GM21423 (cell line): ENCODE measurements around the gene NAA20.
A peak's percentile ranks its signal among the peaks of the same experiment; 100 is the strongest.

ENCODE experiments used
- ATAC-seq: cut with Tn5 transposase; IDR thresholded peaks from one replicate; pipeline ENCODE4 v1.9.1; 2021; ENCODE audit warnings: mild to moderate bottlenecking, moderate library complexity; ENCODE audit not compliant: unreplicated experiment

Gene NAA20

GRCh38 chr20:20017001-20017843 lies at the start of gene NAA20:
Gene NAA20, plus strand, starts transcription at chr20:20017362. Its CDS starts 35 bp downstream, at chr20:20017397.
- ATAC-seq, result peak; percentile 99

- ATAC-seq, result no peak
Observed at GRCh38 chr20:19967445-19967844, 49.7 kb upstream of the NAA20 start.

GRCh38 chr20:19968028-19968427 lies 49.1 kb upstream of the NAA20 start:
- no peak for ATAC-seq

DNA sequence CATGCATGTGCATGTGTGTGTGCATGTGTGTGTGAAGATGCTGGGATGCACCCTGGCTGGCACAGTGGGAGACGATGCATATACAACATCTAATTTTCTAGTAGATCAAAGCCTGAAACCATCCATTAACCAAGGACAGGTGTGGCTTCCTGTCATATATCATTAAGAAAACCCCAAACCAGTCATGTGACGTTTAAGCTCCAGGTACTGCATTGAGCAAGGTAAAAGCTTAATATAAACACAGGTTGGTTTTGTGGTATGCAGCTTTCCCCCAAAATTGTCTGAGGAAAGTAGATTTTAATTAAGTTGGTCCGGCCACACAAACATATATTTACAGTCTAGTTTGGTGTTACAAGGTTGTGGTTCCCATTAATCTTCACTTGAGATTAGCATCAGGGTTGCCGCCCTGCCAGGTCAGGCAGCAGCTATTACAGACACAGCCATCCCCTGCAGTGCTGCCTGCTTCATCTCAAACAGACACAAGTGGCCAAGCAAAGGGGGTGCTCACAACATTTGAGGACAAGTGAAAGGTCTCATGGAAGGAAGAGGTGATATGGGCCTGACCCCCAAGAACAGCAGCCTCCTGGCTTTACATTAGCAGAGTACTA lies 48.6 kb upstream of the NAA20 start:
- no peak for ATAC-seq

DNA sequence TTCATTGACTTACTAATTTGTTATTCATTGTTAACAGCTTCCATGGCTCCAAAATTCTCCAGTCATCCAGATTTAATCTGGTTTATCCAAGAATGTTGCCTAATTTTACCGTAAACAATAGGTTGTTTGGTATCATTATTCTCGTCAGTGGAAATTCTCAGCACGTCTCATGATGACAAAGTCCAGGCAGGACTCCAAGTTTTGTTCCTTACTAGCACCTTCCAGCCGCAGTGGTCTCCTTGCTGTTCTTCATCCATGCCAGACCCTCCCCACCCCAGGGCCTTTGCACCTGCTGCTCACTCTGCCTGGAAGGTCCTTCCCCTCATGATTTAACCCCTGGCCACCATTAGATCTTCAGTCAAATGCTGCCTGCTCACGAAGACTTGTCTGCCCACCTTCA lies 48.1 kb upstream of the NAA20 start:
- no peak for ATAC-seq

GRCh38 chr20:19969507-19970255 lies 47.5 kb upstream of the NAA20 start:
- ATAC-seq, result no peak

- ATAC-seq, result no peak
Observed at GRCh38 chr20:19970256-19970765, 46.9 kb upstream of the NAA20 start.

- ATAC-seq, result no peak
Observed at GRCh38 chr20:19971116-19971515, 46.0 kb upstream of the NAA20 start.

DNA sequence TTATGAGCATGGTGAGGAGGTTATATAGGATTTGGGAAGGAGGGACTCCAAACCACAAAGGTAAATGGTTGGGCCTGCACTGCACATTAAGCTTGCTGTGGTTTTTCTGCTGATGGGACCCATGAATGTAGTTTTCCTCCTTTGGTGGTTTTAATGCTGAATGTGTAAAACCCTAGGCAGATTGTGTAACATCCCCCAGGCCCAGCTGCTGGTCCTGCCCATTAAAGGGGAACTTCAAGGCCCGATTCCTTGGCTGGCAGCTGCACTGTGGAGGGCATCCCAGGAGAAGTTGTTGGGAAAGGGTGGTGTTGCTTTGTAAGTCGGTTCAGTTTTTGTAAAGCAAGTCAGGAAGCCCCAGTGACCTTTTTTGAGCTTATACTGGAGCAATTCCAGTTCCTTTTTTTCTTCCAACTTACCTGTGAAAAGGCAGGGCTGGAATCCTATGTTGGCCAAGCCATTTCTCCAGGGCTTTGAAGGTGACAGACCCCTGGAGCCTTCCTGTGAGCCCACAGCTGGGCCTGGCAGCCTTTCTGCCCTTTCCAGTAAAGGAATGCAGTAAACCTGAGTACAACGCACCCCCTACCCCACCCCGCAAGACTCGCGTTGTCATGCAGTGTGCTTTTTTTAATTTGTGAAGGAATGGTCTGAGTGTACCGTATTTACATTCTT lies 43.1 kb upstream of the NAA20 start:
- no peak for ATAC-seq

- no peak for ATAC-seq
Observed at GRCh38 chr20:19974630-19975435, 42.3 kb upstream of the NAA20 start.

DNA sequence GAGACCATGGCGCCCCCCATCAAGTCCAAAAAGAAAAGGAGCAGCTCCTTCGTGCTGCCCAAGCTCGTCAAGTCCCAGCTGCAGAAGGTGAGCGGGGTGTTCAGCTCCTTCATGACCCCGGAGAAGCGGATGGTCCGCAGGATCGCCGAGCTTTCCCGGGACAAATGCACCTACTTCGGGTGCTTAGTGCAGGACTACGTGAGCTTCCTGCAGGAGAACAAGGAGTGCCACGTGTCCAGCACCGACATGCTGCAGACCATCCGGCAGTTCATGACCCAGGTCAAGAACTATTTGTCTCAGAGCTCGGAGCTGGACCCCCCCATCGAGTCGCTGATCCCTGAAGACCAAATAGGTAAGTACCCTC lies 41.7 kb upstream of the NAA20 start:
- ATAC-seq, result no peak

GRCh38 chr20:19975901-19976300 lies 41.3 kb upstream of the NAA20 start:
- no peak for ATAC-seq

DNA sequence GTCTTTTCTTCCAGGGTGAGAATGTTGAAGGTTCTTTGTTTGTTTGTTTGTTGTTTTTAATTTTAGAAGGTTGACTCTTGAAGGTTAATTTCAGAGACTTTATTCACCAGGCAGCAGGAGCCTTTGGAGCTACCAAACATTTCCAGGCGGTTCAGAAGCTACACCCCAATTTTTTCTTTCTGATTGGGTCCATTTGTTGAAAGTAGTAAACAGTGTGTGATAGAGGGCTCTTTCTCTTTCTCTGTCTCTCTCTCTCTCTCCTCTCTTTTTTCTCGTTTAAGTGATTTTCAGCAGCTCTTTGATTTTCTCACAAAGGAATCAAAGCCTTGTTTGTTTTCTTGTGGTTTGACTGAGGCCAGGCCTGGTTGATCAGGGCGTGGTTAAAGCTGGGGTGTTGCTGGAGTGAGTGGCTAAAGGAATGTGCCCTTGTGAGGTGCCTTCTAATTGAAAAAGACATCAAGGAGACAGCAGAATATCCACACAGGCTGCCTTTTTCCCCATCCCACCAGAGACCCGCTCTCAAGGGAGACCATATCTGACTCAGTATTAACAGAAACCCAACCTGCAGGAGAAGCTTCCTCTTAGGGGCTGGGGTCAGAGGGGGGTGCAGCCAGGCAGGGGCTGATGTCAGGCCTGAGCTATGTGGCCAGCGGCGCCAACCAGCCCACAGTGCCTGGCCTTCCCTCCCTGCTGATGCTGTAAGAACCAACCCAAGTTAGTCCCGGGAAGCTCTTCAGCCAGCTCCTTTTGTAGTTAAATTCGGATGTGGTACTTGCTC lies 40.4 kb upstream of the NAA20 start:
- ATAC-seq, result no peak

GRCh38 chr20:19977373-19977770 lies 39.8 kb upstream of the NAA20 start:
- no peak for ATAC-seq

DNA sequence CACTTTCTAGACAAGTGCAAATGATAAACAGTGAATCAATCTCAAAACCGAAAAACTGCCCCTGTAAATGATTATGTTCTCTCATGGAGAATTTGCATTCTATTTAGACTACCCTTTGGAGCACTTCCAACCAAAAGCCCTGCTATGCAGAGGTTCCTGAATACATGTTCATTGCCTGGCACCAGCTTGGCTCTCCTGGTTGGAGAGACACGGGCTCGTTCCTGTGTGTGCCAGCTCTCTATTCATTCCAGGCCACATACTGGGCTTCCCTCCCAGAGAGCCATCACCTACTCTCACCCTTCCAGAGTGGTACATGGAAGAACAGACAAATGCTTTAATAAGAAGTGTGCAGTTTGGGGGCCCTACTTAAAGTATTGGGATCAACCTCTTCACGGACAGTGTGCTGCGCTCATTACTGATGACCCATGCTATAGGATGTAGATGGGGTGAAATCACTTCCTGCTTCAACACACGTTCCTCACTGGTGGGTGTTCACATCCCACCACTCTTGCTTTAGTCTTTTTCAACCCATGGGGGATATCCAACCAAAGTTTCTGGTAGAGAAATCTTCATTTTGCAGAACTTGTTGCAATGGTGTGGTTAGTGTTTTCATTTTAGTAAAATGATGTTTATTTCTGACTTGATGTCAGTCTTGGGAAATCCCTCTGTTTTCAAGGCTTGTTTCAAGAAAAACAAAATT lies 38.5 kb upstream of the NAA20 start:
- ATAC-seq, result no peak

GRCh38 chr20:19981031-19981451 lies 36.1 kb upstream of the NAA20 start:
- no peak for ATAC-seq

- ATAC-seq, result no peak
Observed at GRCh38 chr20:19986419-19986818, 30.7 kb upstream of the NAA20 start.

GRCh38 chr20:19987046-19987445 lies 30.1 kb upstream of the NAA20 start:
- ATAC-seq, result no peak

- ATAC-seq, result no peak
Observed at GRCh38 chr20:19990850-19991249, 26.3 kb upstream of the NAA20 start.
